NOMO-1 treated with dmso at 0.1 percent for 144 hours (cell line): Measurements from ENCODE around the gene ZDHHC24.
A peak's percentile ranks its signal among the peaks of the same experiment; 100 is the strongest.
"Not testable (repeated sequence)": the region's sequence is repeated elsewhere in the genome, so short reads cannot be mapped to it uniquely, and the experiment has no call there.

ENCODE experiments used
- DNase-seq: peaks from one replicate; lab custom pipeline; 2025; ENCODE audit not compliant: unreplicated experiment; lab: John Stamatoyannopoulos, UW

Gene ZDHHC24

GRCh38 chr11:66545701-66546367 lies at the start of gene ZDHHC24:
TSS of gene ZDHHC24 (minus strand) at chr11:66546048. CDS start at chr11:66546003, 45 bp downstream.
- DNase-seq: peak; percentile 97

- peak; percentile 76 for DNase-seq
These were observed 49.5 kb upstream of the ZDHHC24 start for GRCh38 chr11:66595245-66595904.

- DNase-seq: no peak
These were observed 47.8 kb upstream of the ZDHHC24 start for GRCh38 chr11:66593650-66594049.

GRCh38 chr11:66593303-66593635 lies 47.4 kb upstream of the ZDHHC24 start:
- no peak for DNase-seq

GRCh38 chr11:66592457-66593302 lies 46.8 kb upstream of the ZDHHC24 start, which contains the start of the genes CCDC87 and CCS:
TSS of gene CCDC87 (minus strand) at chr11:66593063. CDS start at chr11:66593015, 48 bp downstream.
TSS of gene CCS (plus strand) at chr11:66593185. CDS start at chr11:66593262, 77 bp downstream.
- peak; percentile 96 for DNase-seq

GRCh38 chr11:66591175-66591574 lies 45.3 kb upstream of the ZDHHC24 start:
- no peak for DNase-seq

GRCh38 chr11:66589996-66590675 lies 44.3 kb upstream of the ZDHHC24 start:
- DNase-seq: no peak

GRCh38 chr11:66589315-66589714 lies 43.5 kb upstream of the ZDHHC24 start:
- DNase-seq: not testable (repeated sequence)

GRCh38 chr11:66586136-66586535 lies 40.3 kb upstream of the ZDHHC24 start:
- DNase-seq: no peak

GRCh38 chr11:66585447-66585846 lies 39.6 kb upstream of the ZDHHC24 start:
- DNase-seq: not testable (repeated sequence)

GRCh38 chr11:66582565-66583147 lies 36.8 kb upstream of the ZDHHC24 start:
- DNase-seq: not testable (repeated sequence)

GRCh38 chr11:66581261-66581660 lies 35.4 kb upstream of the ZDHHC24 start:
- DNase-seq: no peak

- no peak for DNase-seq
These were observed 35.0 kb upstream of the ZDHHC24 start for GRCh38 chr11:66580803-66581202.

GRCh38 chr11:66579017-66579606 lies 33.3 kb upstream of the ZDHHC24 start:
- DNase-seq: peak; percentile 27

- DNase-seq: no peak
These were observed 25.0 kb upstream of the ZDHHC24 start for GRCh38 chr11:66570850-66571180.

GRCh38 chr11:66570079-66570849 lies 24.4 kb upstream of the ZDHHC24 start:
- no peak for DNase-seq

GRCh38 chr11:66569076-66569475 lies 23.2 kb upstream of the ZDHHC24 start:
- DNase-seq: no peak

GRCh38 chr11:66568124-66568916 lies 22.5 kb upstream of the ZDHHC24 start, which contains the start of gene CTSF:
TSS of gene CTSF (minus strand) at chr11:66568606. CDS start at chr11:66568486, 120 bp downstream.
- DNase-seq: peak; percentile 26

GRCh38 chr11:66567787-66568123 lies 21.9 kb upstream of the ZDHHC24 start:
- no peak for DNase-seq
